NCI-H1048 (cell line): ENCODE data around the gene MMP17.

Experiments
- DNase-seq: peaks from one replicate; lab custom pipeline; 2025; lab: John Stamatoyannopoulos, UW

Gene MMP17

GRCh38 chr12:131830914-131831571 lies 2.9 kb downstream of the MMP17 start:
- no peak for DNase-seq

GRCh38 chr12:131831635-131832041 lies 3.4 kb downstream of the MMP17 start:
- no peak for DNase-seq

GRCh38 chr12:131832321-131833231 lies 4.4 kb downstream of the MMP17 start:
- DNase-seq = no peak

- DNase-seq = no peak
Observed at GRCh38 chr12:131833288-131833895, 5.2 kb downstream of the MMP17 start.

- no peak for DNase-seq
Observed at GRCh38 chr12:131833896-131834641, 5.9 kb downstream of the MMP17 start.

GRCh38 chr12:131834798-131835615 lies 6.8 kb downstream of the MMP17 start:
- no peak for DNase-seq

GRCh38 chr12:131835616-131836171 lies 7.5 kb downstream of the MMP17 start:
- DNase-seq = no peak

- no peak for DNase-seq
Observed at GRCh38 chr12:131836193-131836592, 8.0 kb downstream of the MMP17 start.

- no peak for DNase-seq
Observed at GRCh38 chr12:131836714-131837397, 8.7 kb downstream of the MMP17 start.

GRCh38 chr12:131840643-131841416 lies 12.6 kb downstream of the MMP17 start:
- DNase-seq = no peak

- no peak for DNase-seq
Observed at GRCh38 chr12:131841547-131841946, 13.4 kb downstream of the MMP17 start.

GRCh38 chr12:131842169-131842568 lies 14.0 kb downstream of the MMP17 start:
- DNase-seq = no peak

GRCh38 chr12:131843527-131843926 lies 15.3 kb downstream of the MMP17 start:
- no peak for DNase-seq

- DNase-seq = no peak
Observed at GRCh38 chr12:131844140-131844539, 15.9 kb downstream of the MMP17 start.

- no peak for DNase-seq
Observed at GRCh38 chr12:131844656-131845055, 16.5 kb downstream of the MMP17 start.

GRCh38 chr12:131845121-131845520 lies 16.9 kb downstream of the MMP17 start:
- DNase-seq = no peak

GRCh38 chr12:131847456-131847855 lies 19.3 kb downstream of the MMP17 start:
- no peak for DNase-seq

- DNase-seq = no peak
Observed at GRCh38 chr12:131848753-131849152, 20.6 kb downstream of the MMP17 start.

- no peak for DNase-seq
Observed at GRCh38 chr12:131849700-131850553, 21.7 kb downstream of the MMP17 start.
